ENCODE data around the gene KLRF1. TPM values are rescaled to one million over a fixed set of nuclear protein-coding genes. Genes with fewer than 3 reads are reported as not detected.

The KLRF1 gene
- total RNA-seq, 1 donor from 2014 or later: not detected

DNA sequence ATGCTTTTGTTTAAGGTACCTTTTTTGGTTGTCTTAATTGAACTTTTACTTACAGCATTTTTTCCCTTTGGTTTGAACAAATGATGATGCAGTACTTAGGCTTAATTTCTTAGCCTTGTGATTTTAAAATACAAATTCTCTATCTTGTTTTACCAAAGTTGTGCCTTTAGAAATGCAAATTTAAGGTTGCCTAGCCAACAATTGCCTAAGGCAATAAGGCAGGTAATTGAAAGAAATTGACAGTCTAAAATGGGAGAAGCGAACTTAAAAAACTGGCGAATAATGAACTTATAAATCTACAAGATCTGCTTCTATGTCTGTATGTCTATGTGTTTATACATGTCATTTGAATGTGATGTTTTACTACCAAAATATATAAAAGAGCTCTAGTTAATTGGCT lies 43.0 kb upstream of the KLRF1 start:
- no peak overlapping the region for H3K4me3 Mint-ChIP-seq (ENCODE audit: unreplicated experiment)
- TF ChIP-seq CTCF (IDR thresholded peaks at IDR 0.05; ENCODE audit: unreplicated experiment): no peak
- no peaks in the 10 kb centered on the region for H3K4me1 Mint-ChIP-seq (ENCODE audit: unreplicated experiment)

DNA sequence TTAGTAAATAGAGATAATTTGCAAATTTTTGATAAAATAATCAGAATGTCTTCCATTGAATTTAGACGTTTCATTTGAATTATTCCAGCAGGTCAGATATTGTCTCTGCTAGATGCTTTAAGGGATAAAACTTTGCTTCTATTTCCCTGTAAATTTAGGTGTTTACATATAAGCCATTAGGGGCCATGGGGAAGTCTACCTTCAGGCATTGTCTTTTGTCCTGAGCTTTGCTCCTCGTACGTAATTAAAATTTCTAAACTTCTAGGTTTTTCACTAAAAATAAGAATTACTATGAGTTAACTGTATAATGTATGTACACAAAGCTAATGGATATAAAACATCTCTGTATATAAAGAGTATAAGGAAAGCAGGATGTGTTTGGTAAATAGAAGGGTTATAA lies 42.5 kb upstream of the KLRF1 start:
- H3K36me3 Mint-ChIP-seq (ENCODE audit: low read depth, unreplicated experiment): no peaks in the 10 kb centered on the region
- H3K27ac Mint-ChIP-seq (ENCODE audit: unreplicated experiment): no peak overlapping the region
- TF ChIP-seq CTCF (IDR thresholded peaks at IDR 0.05; ENCODE audit: unreplicated experiment): no peak
- no peaks in the 10 kb centered on the region for H3K9me3 Mint-ChIP-seq (ENCODE audit: unreplicated experiment)
- no peaks in the 10 kb centered on the region for H3K4me1 Mint-ChIP-seq (ENCODE audit: unreplicated experiment)
- no peak for DNase-seq (ENCODE audit: low spot score)
- no peak overlapping the region for H3K4me3 Mint-ChIP-seq (ENCODE audit: unreplicated experiment)
- H3K27me3 Mint-ChIP-seq (ENCODE audit: unreplicated experiment): no peaks in the 10 kb centered on the region

More for the DNA sequence above, 43.0 kb upstream of the KLRF1 start:
- Mint-ChIP-seq H3K27me3 (ENCODE audit: unreplicated experiment) (no peaks in the 10 kb centered on the region), H3K27ac (ENCODE audit: unreplicated experiment) (no peak overlapping the region), H3K9me3 (ENCODE audit: unreplicated experiment) (no peaks in the 10 kb centered on the region), H3K36me3 (ENCODE audit: low read depth, unreplicated experiment) (no peaks in the 10 kb centered on the region)
- no peak for DNase-seq (ENCODE audit: low spot score)

DNA sequence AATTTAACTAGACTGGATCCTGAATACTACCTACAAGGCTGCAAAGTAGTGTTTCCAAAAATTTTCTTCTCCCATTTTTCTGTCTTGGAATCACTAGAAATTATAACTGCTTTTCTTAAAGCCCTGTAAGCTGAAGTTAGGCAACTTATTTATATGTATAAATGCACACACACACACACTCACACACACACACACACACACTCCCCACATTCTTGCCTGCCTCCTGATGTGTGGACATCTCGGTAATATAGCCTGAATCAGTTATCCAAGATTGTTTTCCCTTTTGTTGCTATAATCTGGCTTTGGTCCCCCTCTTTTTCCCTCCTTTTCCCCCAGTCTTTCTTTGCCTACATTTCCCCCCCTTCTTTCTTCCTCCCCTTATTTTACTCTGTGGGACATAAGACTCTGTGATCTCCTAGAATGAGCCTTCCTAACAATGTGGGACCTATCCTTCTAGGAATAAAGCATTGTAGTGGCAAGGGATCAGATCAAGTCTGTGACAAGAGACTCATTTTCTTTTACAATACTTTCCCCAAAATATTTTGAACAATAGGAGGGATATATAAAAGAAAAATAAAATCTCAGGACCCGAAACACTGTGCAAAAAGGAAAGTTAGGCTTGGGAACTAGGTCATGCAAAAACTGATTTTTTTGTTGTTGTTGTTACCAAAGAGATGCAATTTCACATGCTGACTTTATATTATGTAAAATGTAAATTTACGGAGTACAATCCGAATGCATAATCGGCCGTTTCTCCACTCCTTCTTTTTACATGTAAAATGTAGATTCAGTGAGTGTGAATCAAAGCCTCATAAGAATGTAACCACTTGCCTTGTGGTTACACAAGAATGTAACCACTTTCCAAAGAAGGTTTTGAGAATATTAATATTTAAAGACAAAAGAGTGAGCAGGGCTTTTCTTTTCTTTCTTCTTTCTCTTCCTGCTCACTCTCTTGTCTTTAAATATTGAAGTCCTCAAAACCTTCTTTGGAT lies 40.3 kb upstream of the KLRF1 start:
- H3K27ac Mint-ChIP-seq (ENCODE audit: unreplicated experiment): no peak overlapping the region
- no peak for TF ChIP-seq CTCF (IDR thresholded peaks at IDR 0.05; ENCODE audit: unreplicated experiment)
- no peak overlapping the region for H3K4me3 Mint-ChIP-seq (ENCODE audit: unreplicated experiment)
- no peaks in the 10 kb centered on the region for H3K27me3 Mint-ChIP-seq (ENCODE audit: unreplicated experiment)
- H3K9me3 Mint-ChIP-seq (ENCODE audit: unreplicated experiment): no peaks in the 10 kb centered on the region
- DNase-seq (ENCODE audit: low spot score): no peak
- no peaks in the 10 kb centered on the region for H3K4me1 Mint-ChIP-seq (ENCODE audit: unreplicated experiment)
- H3K36me3 Mint-ChIP-seq (ENCODE audit: low read depth, unreplicated experiment): no peaks in the 10 kb centered on the region

- H3K27me3 Mint-ChIP-seq (ENCODE audit: unreplicated experiment): no peaks in the 10 kb centered on the region
- no peaks in the 10 kb centered on the region for H3K36me3 Mint-ChIP-seq (ENCODE audit: low read depth, unreplicated experiment)
- DNase-seq (ENCODE audit: low spot score): no peak
- H3K9me3 Mint-ChIP-seq (ENCODE audit: unreplicated experiment): no peaks in the 10 kb centered on the region
- H3K27ac Mint-ChIP-seq (ENCODE audit: unreplicated experiment): no peak overlapping the region
- TF ChIP-seq CTCF (IDR thresholded peaks at IDR 0.05; ENCODE audit: unreplicated experiment): no peak
- H3K4me3 Mint-ChIP-seq (ENCODE audit: unreplicated experiment): no peak overlapping the region
- peaks cover 3% of the 10 kb centered on the region for H3K4me1 Mint-ChIP-seq (ENCODE audit: unreplicated experiment)
Observed at GRCh38 chr12:9792185-9792900, 34.9 kb upstream of the KLRF1 start.
